ENCODE data around the gene TBC1D22A. TPM values are rescaled to one million over a fixed set of nuclear protein-coding genes. Genes with fewer than 3 reads are reported as not detected.

Gene TBC1D22A
- polyA plus RNA-seq, 1 donor (not counting 4 experiments of a cell fraction or from before 2014, with no cell fraction given), result 20.9 TPM

DNA sequence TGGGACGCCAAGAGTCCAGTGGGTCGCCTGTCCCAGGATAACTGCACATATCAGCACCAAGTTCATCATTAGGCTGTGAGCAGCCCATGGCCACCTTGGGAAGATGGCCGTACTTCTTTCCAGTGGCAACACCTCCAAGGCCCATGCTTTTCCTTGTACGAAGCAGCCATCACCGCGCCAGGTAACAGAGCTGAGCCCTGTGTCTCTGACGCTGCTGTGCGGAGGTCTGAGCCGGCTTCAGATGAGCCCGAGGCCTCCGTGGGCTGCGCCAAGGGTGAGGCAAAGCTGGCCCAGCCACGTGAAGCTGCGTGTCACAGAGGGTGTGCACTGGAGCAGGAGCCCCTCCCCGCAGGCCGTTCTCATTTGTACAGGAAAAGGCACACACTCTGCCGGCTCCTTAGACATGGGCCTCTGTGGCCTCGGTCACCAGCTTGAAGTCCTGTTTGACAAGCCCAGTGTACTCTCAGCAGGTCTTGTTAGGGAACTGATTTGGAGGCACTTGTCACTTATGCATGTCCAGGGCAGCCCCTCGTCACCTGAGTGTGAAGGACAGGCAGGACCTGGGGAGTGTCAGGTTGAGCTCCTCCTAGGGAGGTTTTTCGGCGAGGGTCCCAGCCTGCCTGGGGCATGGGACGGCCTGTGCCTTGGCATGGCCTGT, 401.5 kb downstream of the TBC1D22A start:
- Histone ChIP-seq H4K20me1 (ENCODE audit: control insufficient read depth, extremely low read depth, insufficient read depth, low read length) (no peaks in the 10 kb centered on the region), H3K9me3 (ENCODE audit: control insufficient read depth, low read depth, low read length) (no peaks in the 10 kb centered on the region), H3K4me2 (ENCODE audit: control insufficient read depth, extremely low read depth, insufficient read depth, low read depth, low read length) (no peak overlapping the region), H3K79me2 (ENCODE audit: control insufficient read depth, insufficient read depth, low read length) (no peaks in the 10 kb centered on the region), H3K27ac (ENCODE audit: control insufficient read depth, insufficient read depth, low read length) (no peak overlapping the region), H2AFZ (ENCODE audit: control insufficient read depth, low read length) (no peak overlapping the region), H3K36me3 (ENCODE audit: control insufficient read depth in 2 of 2, extremely low read depth in 1 of 2, insufficient read depth in 2 of 2, low read length in 2 of 2) (peaks cover 2 to 3% of the 10 kb centered on the region in 2 experiments), H3K27me3 (ENCODE audit: control insufficient read depth, extremely low read depth, insufficient read depth, low read length) (no peaks in the 10 kb centered on the region), H3K4me1 (ENCODE audit: control insufficient read depth, extremely low read depth, insufficient read depth, low read length) (no peaks in the 10 kb centered on the region), H3K9ac (ENCODE audit: control insufficient read depth, extremely low read depth, insufficient read depth, low read length) (no peak overlapping the region), H3K4me3 (ENCODE audit: control insufficient read depth in 2 of 3, extremely low read depth in 1 of 3, insufficient read depth in 2 of 3, low read depth in 1 of 3, low read length in 3 of 3) (no peak overlapping the region), H3K9me1 (ENCODE audit: control insufficient read depth, extremely low read depth, insufficient read depth, low read length) (no peaks in the 10 kb centered on the region)
- FAIRE-seq (no peak), DNase-seq (ENCODE audit: low read depth, low spot score) (no peak)
- dilution Hi-C loops (cut with MboI; ENCODE audit: extremely low pct_ligation_motif_present, low sequenced_read_pairs), result no loop called here
- TF ChIP-seq EZH2 (IDR thresholded peaks at IDR 0.05; ENCODE audit: low read length), result no peak
- TF ChIP-seq, protein P1, sequence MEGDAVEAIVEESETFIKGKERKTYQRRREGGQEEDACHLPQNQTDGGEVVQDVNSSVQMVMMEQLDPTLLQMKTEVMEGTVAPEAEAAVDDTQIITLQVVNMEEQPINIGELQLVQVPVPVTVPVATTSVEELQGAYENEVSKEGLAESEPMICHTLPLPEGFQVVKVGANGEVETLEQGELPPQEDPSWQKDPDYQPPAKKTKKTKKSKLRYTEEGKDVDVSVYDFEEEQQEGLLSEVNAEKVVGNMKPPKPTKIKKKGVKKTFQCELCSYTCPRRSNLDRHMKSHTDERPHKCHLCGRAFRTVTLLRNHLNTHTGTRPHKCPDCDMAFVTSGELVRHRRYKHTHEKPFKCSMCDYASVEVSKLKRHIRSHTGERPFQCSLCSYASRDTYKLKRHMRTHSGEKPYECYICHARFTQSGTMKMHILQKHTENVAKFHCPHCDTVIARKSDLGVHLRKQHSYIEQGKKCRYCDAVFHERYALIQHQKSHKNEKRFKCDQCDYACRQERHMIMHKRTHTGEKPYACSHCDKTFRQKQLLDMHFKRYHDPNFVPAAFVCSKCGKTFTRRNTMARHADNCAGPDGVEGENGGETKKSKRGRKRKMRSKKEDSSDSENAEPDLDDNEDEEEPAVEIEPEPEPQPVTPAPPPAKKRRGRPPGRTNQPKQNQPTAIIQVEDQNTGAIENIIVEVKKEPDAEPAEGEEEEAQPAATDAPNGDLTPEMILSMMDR (optimal IDR thresholded peaks at IDR 0.05 in 1 of 3, IDR thresholded peaks at IDR 0.05 in 1 of 3, conservative IDR thresholded peaks at IDR 0.05 in 1 of 3; ENCODE audit: extremely low read depth in 1 of 3, insufficient read depth in 2 of 3, low read length in 3 of 3), result no peak

DNA sequence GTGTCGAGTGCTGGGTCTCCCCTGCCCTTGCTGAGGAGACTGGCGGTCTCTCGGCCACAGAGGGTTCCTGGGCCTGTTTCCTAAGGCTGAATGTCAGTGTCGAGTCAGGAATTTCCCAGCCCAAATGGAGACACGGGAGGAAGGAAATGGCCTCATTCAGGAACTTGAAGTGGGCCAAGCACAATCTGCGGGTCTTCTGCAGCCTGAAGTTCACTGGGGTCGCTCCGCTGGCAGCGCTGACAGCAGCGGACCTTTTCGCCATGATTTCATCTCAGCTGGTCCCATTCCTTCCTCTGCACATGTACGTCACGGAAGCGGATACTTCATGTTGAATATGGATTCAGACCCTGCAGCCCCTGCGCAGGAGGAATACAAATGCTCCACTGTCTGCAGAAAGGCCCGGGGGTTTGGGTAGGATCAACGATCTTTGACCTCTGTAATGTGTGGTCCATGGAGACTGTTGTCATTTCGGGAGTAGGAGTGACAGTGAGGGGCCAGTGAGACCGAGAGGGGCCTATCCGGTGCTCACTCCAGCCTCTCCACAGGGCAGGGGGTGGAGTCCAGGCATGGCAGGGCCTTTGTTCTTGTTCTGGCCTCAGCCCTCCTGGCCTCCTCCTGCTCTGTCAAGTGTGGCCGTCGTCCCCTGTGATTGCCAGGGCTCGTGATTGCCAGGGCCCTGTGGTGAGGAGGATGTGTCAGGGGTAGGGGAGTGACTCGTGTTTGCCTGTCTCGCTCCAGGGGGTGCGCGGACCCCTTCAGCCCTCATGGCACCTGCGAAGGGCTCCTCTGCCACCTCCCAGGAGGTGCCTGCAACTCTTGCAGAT, 402.3 kb downstream of the TBC1D22A start:
- FAIRE-seq, result no peak
- no peak overlapping the region for H2AFZ ChIP-seq (ENCODE audit: control insufficient read depth, low read length)
- dilution Hi-C loops (cut with MboI; ENCODE audit: extremely low pct_ligation_motif_present, low sequenced_read_pairs), result no loop called here

More for the DNA sequence above, 402.3 kb downstream of the TBC1D22A start:
- Histone ChIP-seq H3K4me1 (ENCODE audit: control insufficient read depth, extremely low read depth, insufficient read depth, low read length) (no peaks in the 10 kb centered on the region), H3K9ac (ENCODE audit: control insufficient read depth, extremely low read depth, insufficient read depth, low read length) (no peak overlapping the region), H3K27me3 (ENCODE audit: control insufficient read depth, extremely low read depth, insufficient read depth, low read length) (no peaks in the 10 kb centered on the region), H3K4me3 (ENCODE audit: control insufficient read depth in 2 of 3, extremely low read depth in 1 of 3, insufficient read depth in 2 of 3, low read depth in 1 of 3, low read length in 3 of 3) (no peak overlapping the region), H4K20me1 (ENCODE audit: control insufficient read depth, extremely low read depth, insufficient read depth, low read length) (no peaks in the 10 kb centered on the region), H3K4me2 (ENCODE audit: control insufficient read depth, extremely low read depth, insufficient read depth, low read depth, low read length) (no peak overlapping the region), H3K9me1 (ENCODE audit: control insufficient read depth, extremely low read depth, insufficient read depth, low read length) (no peaks in the 10 kb centered on the region), H3K27ac (ENCODE audit: control insufficient read depth, insufficient read depth, low read length) (no peak overlapping the region), H3K9me3 (ENCODE audit: control insufficient read depth, low read depth, low read length) (no peaks in the 10 kb centered on the region), H3K36me3 (ENCODE audit: control insufficient read depth in 2 of 2, extremely low read depth in 1 of 2, insufficient read depth in 2 of 2, low read length in 2 of 2) (peaks cover 0 to 1% of the 10 kb centered on the region in 2 experiments), H3K79me2 (ENCODE audit: control insufficient read depth, insufficient read depth, low read length) (no peaks in the 10 kb centered on the region)
- no peak for TF ChIP-seq EZH2 (IDR thresholded peaks at IDR 0.05; ENCODE audit: low read length)
- TF ChIP-seq, protein P1 (optimal IDR thresholded peaks at IDR 0.05 in 1 of 3, IDR thresholded peaks at IDR 0.05 in 1 of 3, conservative IDR thresholded peaks at IDR 0.05 in 1 of 3; ENCODE audit: extremely low read depth in 1 of 3, insufficient read depth in 2 of 3, low read length in 3 of 3), result no peak
- no peak for DNase-seq (ENCODE audit: low read depth, low spot score)

Data from keratinocyte (primary cell).